GM21737 (cell line): ENCODE measurements around the gene SLC6A8.
"Not testable (repeated sequence)": the region's sequence is repeated elsewhere in the genome, so short reads cannot be mapped to it uniquely, and the experiment has no call there.

Experiments
- ATAC-seq: cut with Tn5 transposase; IDR thresholded peaks from one replicate; pipeline ENCODE4 v1.9.1; 2021; ENCODE audit warnings: mild to moderate bottlenecking, moderate library complexity; ENCODE audit not compliant: unreplicated experiment

Gene SLC6A8

GRCh38 chrX:153671589-153672530 is 15.9 kb upstream of the SLC6A8 start:
- ATAC-seq, result no peak

GRCh38 chrX:153672531-153673427 is 14.9 kb upstream of the SLC6A8 start:
- no peak for ATAC-seq

- no peak for ATAC-seq
These were observed 14.1 kb upstream of the SLC6A8 start, which contains the start of gene PNCK for GRCh38 chrX:153673428-153674218. Gene PNCK (minus strand): TSS chrX:153673813. CDS start chrX:153673076, 737 bp downstream.

GRCh38 chrX:153674219-153674851 is 13.4 kb upstream of the SLC6A8 start:
- no peak for ATAC-seq

GRCh38 chrX:153681175-153681574 is 6.6 kb upstream of the SLC6A8 start:
- ATAC-seq, result no peak

GRCh38 chrX:153683486-153683885 is 4.2 kb upstream of the SLC6A8 start:
- ATAC-seq, result not testable (repeated sequence)

- ATAC-seq, result no peak
These were observed 3.1 kb upstream of the SLC6A8 start for GRCh38 chrX:153684467-153685155.

GRCh38 chrX:153685156-153685536 is 2.6 kb upstream of the SLC6A8 start:
- ATAC-seq, result no peak

- ATAC-seq, result no peak
These were observed 1.7 kb upstream of the SLC6A8 start for GRCh38 chrX:153685751-153686696.

GRCh38 chrX:153686711-153687110 is 1.0 kb upstream of the SLC6A8 start:
- no peak for ATAC-seq

- no peak for ATAC-seq
These were observed 345 bp downstream of the SLC6A8 start for GRCh38 chrX:153688071-153688470.

- ATAC-seq, result no peak
These were observed 780 bp downstream of the SLC6A8 start for GRCh38 chrX:153688506-153688905.

- ATAC-seq, result no peak
These were observed 1.3 kb downstream of the SLC6A8 start for GRCh38 chrX:153688911-153689590.

GRCh38 chrX:153689654-153690465 is 2.1 kb downstream of the SLC6A8 start:
- no peak for ATAC-seq

GRCh38 chrX:153690466-153690865 is 2.7 kb downstream of the SLC6A8 start:
- no peak for ATAC-seq

- not testable (repeated sequence) for ATAC-seq
These were observed 3.5 kb downstream of the SLC6A8 start for GRCh38 chrX:153691032-153691827.
